Activated naive CD4-positive, alpha-beta T cell treated with anti-CD3 and anti-CD28 coated beads, Interleukin-2, amount 50 U/mL, for 72 hours (primary cell): Measurements from ENCODE around the gene ELK1. TPM values are rescaled to one million over a fixed set of nuclear protein-coding genes. Genes with fewer than 3 reads are reported as not detected.
A peak's percentile ranks its signal among the peaks of the same experiment; 100 is the strongest.
"Not testable (repeated sequence)": the region's sequence is repeated elsewhere in the genome, so short reads cannot be mapped to it uniquely, and the experiment has no call there.

ENCODE experiments used
- ATAC-seq, 2 donors: fragments of 150-1000 bp; cut with Tn5 transposase; 2 replicates each; pipeline ENCODE4 v1.10.0; 2021; ENCODE audit warnings: mild to moderate bottlenecking in 2 of 2, moderate library complexity in 2 of 2
- DNase-seq, 2 donors: peaks; one replicate each; pipeline ENCODE4 v3.0.0; 2021 to 2022; ENCODE audit warnings: low spot score in 2 of 2
- H3K27ac Mint-ChIP-seq, 2 donors: one replicate each; pipeline ENCODE4 v1.8.0; 2022; ENCODE audit warnings: mild to moderate bottlenecking in 2 of 2, mixed read lengths in 2 of 2
- H3K36me3 Mint-ChIP-seq, 2 donors: one replicate each; pipeline ENCODE4 v1.8.0; 2022; ENCODE audit warnings: mixed read lengths in 2 of 2
- H3K9me3 Mint-ChIP-seq, 2 donors: one replicate each; pipeline ENCODE4 v1.8.0; 2022; ENCODE audit warnings: mixed read lengths in 2 of 2
- total RNA-seq, 2 donors: library from RNA; stranded (reverse); gene quantifications; one replicate each; pipeline ENCODE4 v1.2.3, GENCODE V29; 2022

Gene ELK1, protein sequence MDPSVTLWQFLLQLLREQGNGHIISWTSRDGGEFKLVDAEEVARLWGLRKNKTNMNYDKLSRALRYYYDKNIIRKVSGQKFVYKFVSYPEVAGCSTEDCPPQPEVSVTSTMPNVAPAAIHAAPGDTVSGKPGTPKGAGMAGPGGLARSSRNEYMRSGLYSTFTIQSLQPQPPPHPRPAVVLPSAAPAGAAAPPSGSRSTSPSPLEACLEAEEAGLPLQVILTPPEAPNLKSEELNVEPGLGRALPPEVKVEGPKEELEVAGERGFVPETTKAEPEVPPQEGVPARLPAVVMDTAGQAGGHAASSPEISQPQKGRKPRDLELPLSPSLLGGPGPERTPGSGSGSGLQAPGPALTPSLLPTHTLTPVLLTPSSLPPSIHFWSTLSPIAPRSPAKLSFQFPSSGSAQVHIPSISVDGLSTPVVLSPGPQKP
- total RNA-seq, result 100 to 1,000 TPM in 1 of 2 donors, 10 to 100 TPM in 1; 95.1 to 136 TPM

DNA sequence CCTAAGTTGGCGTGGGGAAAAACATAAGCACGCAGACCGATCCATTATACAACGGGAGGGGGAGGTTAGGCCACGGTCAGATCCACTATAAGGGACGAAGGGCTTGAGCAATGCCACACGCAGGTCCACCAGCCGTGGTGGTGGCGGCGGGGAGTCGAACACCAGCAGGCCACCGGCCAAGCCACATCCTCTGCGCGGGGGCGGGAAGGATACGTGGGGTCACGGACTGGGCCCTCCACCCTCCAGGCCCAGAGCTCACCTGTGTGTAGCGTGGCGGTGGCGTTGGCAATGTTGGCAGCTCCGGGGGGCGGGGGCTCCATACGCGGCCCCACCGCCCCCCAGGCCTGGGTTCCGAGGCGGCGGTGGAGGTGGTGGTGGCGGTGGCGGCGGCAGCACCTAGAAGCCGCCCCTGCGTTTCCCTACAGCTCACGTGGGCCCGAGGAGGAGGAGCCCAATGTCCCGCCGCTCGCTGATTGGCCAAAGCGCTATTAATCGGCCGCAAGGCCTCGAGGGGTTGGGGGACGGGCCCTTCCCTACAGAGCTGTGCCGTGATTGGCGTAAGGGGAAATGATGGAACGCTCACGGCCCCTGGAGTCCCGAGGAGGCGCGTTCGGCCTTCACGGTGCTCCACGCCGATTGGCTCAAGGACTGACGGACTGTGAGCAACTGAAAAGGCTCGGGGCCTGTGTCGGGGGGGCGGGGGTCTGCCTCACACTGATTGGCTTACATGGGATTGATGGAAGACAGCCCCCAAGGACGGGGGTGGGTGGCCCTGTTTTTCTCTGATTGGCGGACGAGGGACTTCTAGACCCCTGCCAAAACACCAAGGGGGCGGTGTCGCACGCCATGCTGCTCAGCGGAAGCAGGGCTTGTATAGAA is at the start of gene ELK1:
ELK1 (minus strand) TSS at position 400 of the 879 bp plus-strand sequence. CDS start 9,122 bp downstream, outside the sequence.
- Mint-ChIP-seq H3K27ac (peak within 1 kb of the TSS; percentile 94 to 97), H3K9me3 (no peaks in the 10 kb centered on the region), H3K36me3 (peaks cover 37 to 45% of the 10 kb centered on the region in 2 donors)
- peak; percentile 79 to 93 for DNase-seq
- ATAC-seq, result peak; percentile 91 to 92

DNA sequence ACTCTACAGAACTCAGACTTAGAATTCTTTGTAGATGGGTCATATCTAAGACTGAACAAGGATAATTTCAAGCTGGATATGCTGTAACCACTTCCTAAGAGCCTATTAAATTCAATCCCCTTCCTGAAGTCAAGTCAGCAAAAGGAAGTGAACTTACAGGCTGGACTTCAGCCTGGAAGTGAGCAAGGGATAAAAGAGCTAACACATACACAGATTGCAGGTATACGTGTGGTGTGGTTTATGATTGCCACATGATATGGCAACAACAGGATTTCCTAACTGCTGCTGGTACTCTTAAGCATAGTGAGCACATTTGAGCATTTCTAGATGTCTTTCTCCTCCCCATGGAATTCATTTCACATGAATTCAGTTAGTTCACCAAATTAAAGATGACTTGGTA is 46.8 kb upstream of the ELK1 start:
- ATAC-seq (no peak), DNase-seq (no peak)
- no peak overlapping the region for H3K27ac Mint-ChIP-seq
- no peaks in the 10 kb centered on the region for H3K9me3 Mint-ChIP-seq
- H3K36me3 Mint-ChIP-seq, result no peaks in the 10 kb centered on the region

GRCh38 chrX:47690175-47690574 is 39.8 kb upstream of the ELK1 start:
- Mint-ChIP-seq H3K27ac (no peak overlapping the region), H3K9me3 (no peaks in the 10 kb centered on the region), H3K36me3 (no peaks in the 10 kb centered on the region)
- ATAC-seq (no peak), DNase-seq (no peak)

GRCh38 chrX:47687263-47687662 is 36.9 kb upstream of the ELK1 start:
- no peak for ATAC-seq
- H3K9me3 Mint-ChIP-seq, result no peaks in the 10 kb centered on the region
- H3K36me3 Mint-ChIP-seq, result no peaks in the 10 kb centered on the region
- H3K27ac Mint-ChIP-seq, result no peak overlapping the region
- no peak for DNase-seq

GRCh38 chrX:47683829-47684205 is 33.5 kb upstream of the ELK1 start:
- H3K9me3 Mint-ChIP-seq, result no peaks in the 10 kb centered on the region
- H3K27ac Mint-ChIP-seq, result no peak overlapping the region
- ATAC-seq (no peak), DNase-seq (no peak)
- no peaks in the 10 kb centered on the region for H3K36me3 Mint-ChIP-seq

GRCh38 chrX:47683184-47683828 is 32.9 kb upstream of the ELK1 start:
- H3K36me3 Mint-ChIP-seq, result no peaks in the 10 kb centered on the region
- no peak for DNase-seq
- no peak for ATAC-seq
- no peak overlapping the region for H3K27ac Mint-ChIP-seq
- no peaks in the 10 kb centered on the region for H3K9me3 Mint-ChIP-seq

DNA sequence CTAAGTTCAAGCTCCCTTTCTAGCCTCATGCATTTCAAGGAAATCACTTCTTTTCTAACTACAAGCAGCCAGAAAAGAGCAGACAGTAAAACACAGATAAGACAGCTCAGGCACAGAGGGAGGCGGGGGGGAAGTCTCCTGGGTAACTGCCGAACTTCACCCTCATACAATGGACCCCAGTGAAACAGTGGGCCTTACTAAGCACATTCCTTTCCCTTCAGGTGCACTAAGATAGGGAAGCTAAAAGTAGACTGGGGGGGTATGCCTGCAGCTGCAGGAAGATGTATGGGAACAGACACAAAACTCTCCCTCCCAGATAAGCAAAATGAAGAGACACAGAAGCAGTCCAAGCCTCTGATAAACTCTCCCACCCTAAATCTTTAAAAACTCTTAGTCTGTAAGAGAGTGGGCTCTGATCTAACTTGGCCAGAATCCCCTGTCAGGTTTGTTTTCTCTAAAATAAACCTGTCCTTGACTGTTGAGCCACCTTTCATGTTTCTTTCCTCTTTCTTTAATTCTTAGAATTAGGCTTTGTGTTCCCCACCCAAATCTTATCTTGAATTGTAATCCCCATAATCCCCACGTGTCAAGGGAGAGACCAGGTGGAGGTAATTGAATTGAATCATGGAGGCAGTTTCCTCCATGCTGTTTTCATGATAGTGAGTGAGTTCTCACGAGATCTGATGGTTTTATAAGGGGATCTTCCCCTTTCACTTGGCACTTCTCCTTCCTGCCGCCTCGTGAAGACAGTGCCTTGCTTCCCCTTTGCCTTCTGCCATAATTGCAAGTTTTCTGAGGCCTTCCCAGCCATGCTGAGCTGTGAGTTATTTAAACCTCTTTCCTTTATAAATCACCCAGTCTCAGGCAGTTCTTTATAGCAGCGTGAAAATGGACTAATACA is 25.8 kb upstream of the ELK1 start:
- peak overlapping the region in 1 of 2 donors; percentile 72 for H3K27ac Mint-ChIP-seq
- not testable (repeated sequence) for H3K9me3 Mint-ChIP-seq, DNase-seq, ATAC-seq, H3K36me3 Mint-ChIP-seq

DNA sequence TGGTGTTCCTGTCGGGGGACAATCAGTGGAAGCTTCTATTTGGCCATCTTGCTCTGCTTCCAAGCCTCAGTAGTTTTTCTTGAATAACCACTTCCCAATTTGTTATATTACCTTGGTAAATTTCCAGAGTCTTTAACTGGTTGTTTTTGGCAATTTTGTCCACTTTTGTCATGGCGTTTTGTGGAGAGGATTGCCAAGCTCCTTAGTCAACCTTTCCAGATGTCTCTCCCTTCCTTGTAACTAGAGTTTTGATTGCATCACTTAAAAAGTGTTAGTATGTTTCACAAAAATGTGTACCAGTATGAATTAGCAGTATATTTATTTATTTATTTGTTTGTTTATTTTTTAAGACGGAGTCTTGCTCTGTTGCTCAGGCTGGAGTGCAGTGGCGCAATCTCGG is 24.4 kb upstream of the ELK1 start:
- no peak for ATAC-seq
- no peak for DNase-seq
- Mint-ChIP-seq H3K36me3 (no peaks in the 10 kb centered on the region), H3K27ac (no peak overlapping the region), H3K9me3 (no peaks in the 10 kb centered on the region)

- not testable (repeated sequence) for H3K36me3 Mint-ChIP-seq, H3K27ac Mint-ChIP-seq, ATAC-seq
These were observed 15.4 kb upstream of the ELK1 start for GRCh38 chrX:47665797-47666196.

DNA sequence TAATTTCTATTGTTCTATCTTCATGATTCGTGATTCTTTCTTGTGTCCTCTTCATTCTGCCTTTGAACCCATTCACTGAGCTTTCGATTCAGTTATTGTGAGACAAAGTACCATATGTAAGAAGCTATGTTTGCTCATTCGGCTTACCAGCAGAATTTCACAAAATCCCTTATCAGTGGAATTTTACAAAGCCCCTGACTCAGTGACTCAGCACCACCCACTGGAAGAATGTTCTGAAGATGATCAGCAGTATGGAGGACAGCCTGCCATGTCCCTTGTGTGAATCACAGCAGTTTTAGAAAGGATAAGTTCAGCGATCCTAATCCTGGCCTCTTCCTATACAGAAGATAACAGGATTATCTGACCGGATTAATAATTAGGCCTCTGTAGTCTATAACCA is 14.4 kb upstream of the ELK1 start:
- DNase-seq (no peak), ATAC-seq (no peak)
- peak overlapping the region in 1 of 2 donors; percentile 87 for H3K27ac Mint-ChIP-seq
- H3K9me3 Mint-ChIP-seq, result peaks cover 4 to 5% of the 10 kb centered on the region in 2 donors
- peaks cover 6 to 8% of the 10 kb centered on the region in 2 donors for H3K36me3 Mint-ChIP-seq

More at GRCh38 chrX:47665797-47666196, 15.4 kb upstream of the ELK1 start:
- H3K9me3 Mint-ChIP-seq, DNase-seq: not testable (repeated sequence)

DNA sequence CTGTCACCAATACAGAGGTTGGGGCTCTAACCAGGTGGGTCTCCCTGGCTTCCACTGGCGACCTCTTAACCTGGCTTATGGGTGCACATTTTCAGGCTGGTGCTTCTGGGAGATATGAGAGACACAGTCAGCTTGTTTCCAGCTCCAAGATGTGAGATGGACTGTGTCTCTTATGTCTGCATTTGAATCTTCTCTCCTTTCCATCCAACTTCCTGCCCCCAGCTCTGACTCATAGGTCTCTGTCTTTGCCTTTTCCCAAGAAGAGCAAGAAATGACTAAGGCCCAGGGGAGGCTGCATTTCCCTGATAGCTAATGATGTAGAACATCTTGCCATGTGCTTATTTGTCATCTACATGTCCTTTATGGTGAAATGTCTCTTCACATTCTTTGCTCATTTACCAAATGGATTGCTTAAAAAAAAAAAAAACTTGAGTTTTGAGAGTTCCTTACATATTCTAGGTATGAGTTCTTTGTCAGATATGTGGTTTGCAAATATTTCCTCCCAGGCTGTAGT is 11.8 kb upstream of the ELK1 start:
- H3K9me3 Mint-ChIP-seq, result peaks cover 8 to 10% of the 10 kb centered on the region in 2 donors
- peak overlapping the region; percentile 86 to 91 for H3K27ac Mint-ChIP-seq
- peak; percentile 34 to 62 for DNase-seq
- peaks cover 13 to 22% of the 10 kb centered on the region in 2 donors for H3K36me3 Mint-ChIP-seq
- peak; percentile 37 to 67 for ATAC-seq

GRCh38 chrX:47661539-47661938 is 11.2 kb upstream of the ELK1 start:
- H3K36me3 Mint-ChIP-seq, result peaks cover 19 to 27% of the 10 kb centered on the region in 2 donors
- ATAC-seq, result no peak
- peaks cover 8 to 10% of the 10 kb centered on the region in 2 donors for H3K9me3 Mint-ChIP-seq
- H3K27ac Mint-ChIP-seq, result peak overlapping the region in 1 of 2 donors; percentile 86
- DNase-seq, result no peak

DNA sequence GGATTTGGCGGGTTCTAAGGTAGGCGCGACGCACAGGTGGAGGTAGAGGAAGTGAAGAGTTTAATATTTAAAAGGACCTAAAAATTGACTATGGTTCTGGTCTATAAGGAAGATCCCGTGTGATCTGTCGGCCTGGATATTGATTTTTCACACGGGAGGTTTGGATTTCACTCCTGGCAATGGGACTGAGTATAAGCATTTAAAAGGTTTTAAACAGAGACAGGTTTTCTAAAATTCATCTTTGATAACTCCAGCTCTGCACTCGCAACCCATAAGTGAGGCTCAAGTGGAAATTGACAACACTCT is 9.0 kb upstream of the ELK1 start:
- ATAC-seq, result no peak
- Mint-ChIP-seq H3K36me3 (peaks cover 30 to 34% of the 10 kb centered on the region in 2 donors), H3K27ac (peak overlapping the region; percentile 97 to 99), H3K9me3 (peaks cover 4 to 6% of the 10 kb centered on the region in 2 donors)
- DNase-seq, result no peak

DNA sequence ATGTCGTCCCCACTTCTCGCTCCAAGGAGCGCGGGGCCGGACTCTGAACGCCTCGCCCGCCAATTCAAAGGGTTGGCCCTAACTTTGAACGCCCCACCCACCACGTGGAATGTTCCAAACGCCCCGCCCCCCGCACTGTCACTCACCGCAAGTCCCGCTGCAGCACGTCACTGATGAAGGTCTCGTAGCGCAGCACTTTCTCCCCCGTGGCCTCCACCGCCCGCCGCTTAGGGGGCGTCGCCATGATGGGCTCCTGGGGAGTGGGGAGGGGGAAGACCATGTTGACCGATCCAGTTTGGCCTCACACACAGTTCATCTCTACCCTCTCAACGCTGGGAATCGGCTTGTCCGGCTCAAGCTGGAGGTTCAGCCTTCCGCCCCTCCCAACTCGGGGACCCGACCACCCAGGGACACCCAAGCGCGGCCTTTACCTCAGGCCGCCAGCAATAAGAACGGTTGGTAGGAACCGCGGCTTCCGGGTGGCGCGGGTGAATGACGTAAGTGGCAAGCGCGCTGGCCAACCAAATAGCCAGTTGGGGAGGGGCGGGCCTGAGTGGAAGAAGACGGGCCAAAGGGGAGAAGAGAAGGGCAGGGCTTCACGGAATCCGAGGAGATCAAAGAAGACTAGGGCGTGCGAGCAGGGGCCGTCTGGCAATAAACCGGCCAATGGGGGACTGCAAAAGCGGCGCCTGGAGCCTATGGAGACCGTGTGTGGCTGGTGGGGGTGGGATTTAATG is 8.5 kb upstream of the ELK1 start, which contains the start of gene UXT:
UXT (minus strand) TSS at position 497 of the 737 bp plus-strand sequence; CDS start at position 244, 253 bp downstream.
- peaks cover 3 to 6% of the 10 kb centered on the region in 2 donors for H3K9me3 Mint-ChIP-seq
- H3K27ac Mint-ChIP-seq, result peak within 1 kb of the TSS; percentile 97 to 99
- peaks cover 30 to 33% of the 10 kb centered on the region in 2 donors for H3K36me3 Mint-ChIP-seq
- DNase-seq, result peak; percentile 85 to 91
- peak; percentile 78 to 85 for ATAC-seq

- Mint-ChIP-seq H3K9me3 (peaks cover 3 to 6% of the 10 kb centered on the region in 2 donors), H3K27ac (peak overlapping the region; percentile 97 to 99), H3K36me3 (peaks cover 30 to 38% of the 10 kb centered on the region in 2 donors)
- ATAC-seq (no peak), DNase-seq (no peak)
These were observed 7.9 kb upstream of the ELK1 start for GRCh38 chrX:47658301-47658683.
